Central memory CD4-positive, alpha-beta T cell (primary cell): ENCODE results near the gene CTCFL.

Experiments
- DNase-seq: peaks from one replicate; pipeline ENCODE4 v3.0.0; 2022
- total RNA-seq, 3 experiments: gene quantifications; one replicate each; lab custom pipeline; 2026; lab: John Stamatoyannopoulos, UW

Gene CTCFL
- 0 reads per million in 3 experiments for total RNA-seq

GRCh38 chr20:57524511-57525176, at the start of gene CTCFL:
Gene CTCFL, minus strand, starts transcription at chr20:57525140. Its CDS starts 935 bp downstream, at chr20:57524205.
- DNase-seq = no peak

- no peak for DNase-seq
These were observed 49.0 kb upstream of the CTCFL start for GRCh38 chr20:57573894-57574293.

- DNase-seq = no peak
These were observed 48.3 kb upstream of the CTCFL start for GRCh38 chr20:57573242-57573641.

- no peak for DNase-seq
These were observed 47.0 kb upstream of the CTCFL start for GRCh38 chr20:57571782-57572416.

GRCh38 chr20:57570920-57571319, 46.0 kb upstream of the CTCFL start:
- DNase-seq = no peak

- no peak for DNase-seq
These were observed 45.4 kb upstream of the CTCFL start for GRCh38 chr20:57570145-57570850.

GRCh38 chr20:57568960-57569359, 44.0 kb upstream of the CTCFL start:
- no peak for DNase-seq

GRCh38 chr20:57568088-57568896, 43.4 kb upstream of the CTCFL start:
- DNase-seq = no peak

GRCh38 chr20:57567471-57568079, 42.6 kb upstream of the CTCFL start:
- no peak for DNase-seq

- DNase-seq = no peak
These were observed 42.0 kb upstream of the CTCFL start for GRCh38 chr20:57566803-57567459.

GRCh38 chr20:57566399-57566798, 41.5 kb upstream of the CTCFL start:
- no peak for DNase-seq

- DNase-seq = no peak
These were observed 40.2 kb upstream of the CTCFL start for GRCh38 chr20:57564951-57565642.

GRCh38 chr20:57564180-57564802, 39.4 kb upstream of the CTCFL start:
- DNase-seq = no peak

- DNase-seq = no peak
These were observed 38.6 kb upstream of the CTCFL start for GRCh38 chr20:57563522-57563921.

- no peak for DNase-seq
These were observed 37.9 kb upstream of the CTCFL start for GRCh38 chr20:57562541-57563465.

GRCh38 chr20:57561356-57562279, 36.7 kb upstream of the CTCFL start:
- no peak for DNase-seq

GRCh38 chr20:57560554-57561355, 35.8 kb upstream of the CTCFL start, which contains the start of gene PCK1:
Gene PCK1, plus strand, starts transcription at chr20:57561110. Its CDS starts 302 bp downstream, at chr20:57561412.
- no peak for DNase-seq
